GM20000 (cell line): Measurements from ENCODE around the gene MAGI1.
"Not testable (repeated sequence)": the region's sequence is repeated elsewhere in the genome, so short reads cannot be mapped to it uniquely, and the experiment has no call there.

Source experiments
- DNase-seq: peaks from one replicate; pipeline ENCODE4 v3.0.0; 2012; ENCODE audit warnings: low spot score
- TF ChIP-seq, protein P1 (sequence below): IDR thresholded peaks from 2 replicates; pipeline ENCODE4 v1.5.1; 2012; ENCODE audit warnings: mild to moderate bottlenecking, control low read depth; ENCODE audit errors: extremely low read depth, missing control alignments

Gene MAGI1

DNA sequence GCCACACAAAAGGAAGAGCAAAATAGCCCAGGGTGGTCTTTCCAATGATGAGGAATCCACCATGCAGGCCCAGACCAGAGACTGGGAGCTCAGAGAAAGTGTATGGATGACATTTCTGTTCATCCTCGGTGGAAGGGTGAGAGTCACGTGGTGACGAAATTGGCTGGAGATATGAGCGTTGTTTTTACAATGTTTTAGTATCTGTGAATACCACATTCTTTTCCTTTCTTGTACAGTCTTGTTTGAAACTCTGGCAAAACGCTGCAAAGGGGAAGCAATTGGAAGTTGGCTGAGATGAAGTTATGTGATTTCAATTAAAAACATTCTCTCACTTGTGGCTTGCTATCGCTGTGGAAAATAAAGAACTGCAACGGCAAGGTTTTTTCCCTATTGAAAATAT lies 137.5 kb downstream of the MAGI1 start:
- TF ChIP-seq, protein P1, sequence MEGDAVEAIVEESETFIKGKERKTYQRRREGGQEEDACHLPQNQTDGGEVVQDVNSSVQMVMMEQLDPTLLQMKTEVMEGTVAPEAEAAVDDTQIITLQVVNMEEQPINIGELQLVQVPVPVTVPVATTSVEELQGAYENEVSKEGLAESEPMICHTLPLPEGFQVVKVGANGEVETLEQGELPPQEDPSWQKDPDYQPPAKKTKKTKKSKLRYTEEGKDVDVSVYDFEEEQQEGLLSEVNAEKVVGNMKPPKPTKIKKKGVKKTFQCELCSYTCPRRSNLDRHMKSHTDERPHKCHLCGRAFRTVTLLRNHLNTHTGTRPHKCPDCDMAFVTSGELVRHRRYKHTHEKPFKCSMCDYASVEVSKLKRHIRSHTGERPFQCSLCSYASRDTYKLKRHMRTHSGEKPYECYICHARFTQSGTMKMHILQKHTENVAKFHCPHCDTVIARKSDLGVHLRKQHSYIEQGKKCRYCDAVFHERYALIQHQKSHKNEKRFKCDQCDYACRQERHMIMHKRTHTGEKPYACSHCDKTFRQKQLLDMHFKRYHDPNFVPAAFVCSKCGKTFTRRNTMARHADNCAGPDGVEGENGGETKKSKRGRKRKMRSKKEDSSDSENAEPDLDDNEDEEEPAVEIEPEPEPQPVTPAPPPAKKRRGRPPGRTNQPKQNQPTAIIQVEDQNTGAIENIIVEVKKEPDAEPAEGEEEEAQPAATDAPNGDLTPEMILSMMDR = no peak
- DNase-seq = no peak

DNA sequence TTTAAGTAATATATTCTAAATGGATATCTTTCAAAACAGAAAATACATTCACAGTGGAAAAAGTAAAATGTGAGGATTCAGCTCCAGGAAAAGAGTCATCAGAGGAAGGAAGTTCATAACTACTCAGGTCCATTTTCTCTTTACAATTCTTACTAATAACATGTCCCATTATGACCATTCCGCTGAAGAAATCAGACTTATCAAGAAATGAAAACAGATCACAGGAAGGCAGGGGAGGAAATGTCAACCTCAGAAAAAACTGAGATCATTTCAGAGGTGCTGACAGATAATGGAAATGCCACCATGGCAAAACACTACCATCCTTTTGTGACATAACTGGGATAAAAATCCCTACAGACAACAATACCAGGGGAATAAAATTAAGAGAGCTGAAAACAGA lies 139.5 kb downstream of the MAGI1 start:
- no peak for DNase-seq
- TF ChIP-seq, protein P1 = no peak

DNA sequence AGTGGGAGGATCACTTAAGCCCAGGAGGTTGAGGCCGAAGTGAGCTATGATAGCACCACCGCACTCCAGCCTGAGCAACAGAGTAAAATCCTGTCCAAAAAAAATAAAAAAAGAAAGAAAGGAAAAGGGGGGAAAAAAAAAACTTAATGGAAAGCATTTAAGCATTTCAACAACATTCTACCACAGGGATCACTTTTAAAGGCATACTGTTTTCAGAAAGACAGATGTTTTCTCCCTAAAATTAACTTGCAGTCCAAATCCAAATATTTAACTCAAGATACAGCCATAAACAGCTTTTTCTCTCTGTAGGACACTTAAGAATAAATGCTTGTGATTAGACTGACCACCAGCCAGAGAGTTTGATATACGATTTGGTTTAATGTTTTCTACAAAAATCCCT lies 141.0 kb downstream of the MAGI1 start:
- DNase-seq = no peak
- TF ChIP-seq, protein P1 = no peak

DNA sequence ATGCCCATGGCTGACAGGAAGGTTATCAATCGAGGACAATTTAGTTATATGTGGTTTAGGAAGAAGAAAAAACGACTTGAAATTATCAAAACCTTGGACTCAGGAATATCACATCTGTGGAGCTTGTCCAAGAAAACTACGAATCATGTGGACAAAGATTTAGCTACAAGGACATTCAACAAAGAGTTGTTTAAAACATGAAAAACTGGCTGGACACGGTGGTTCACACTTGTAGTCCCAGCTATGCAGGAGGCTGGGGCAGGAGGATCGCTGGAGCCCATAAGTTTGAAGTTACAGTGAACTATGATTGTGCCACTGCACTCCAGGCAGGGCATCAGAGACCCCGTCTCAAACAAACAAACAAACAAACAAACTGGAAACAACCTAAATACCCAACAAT lies 142.4 kb downstream of the MAGI1 start:
- TF ChIP-seq, protein P1 = no peak
- DNase-seq = no peak

DNA sequence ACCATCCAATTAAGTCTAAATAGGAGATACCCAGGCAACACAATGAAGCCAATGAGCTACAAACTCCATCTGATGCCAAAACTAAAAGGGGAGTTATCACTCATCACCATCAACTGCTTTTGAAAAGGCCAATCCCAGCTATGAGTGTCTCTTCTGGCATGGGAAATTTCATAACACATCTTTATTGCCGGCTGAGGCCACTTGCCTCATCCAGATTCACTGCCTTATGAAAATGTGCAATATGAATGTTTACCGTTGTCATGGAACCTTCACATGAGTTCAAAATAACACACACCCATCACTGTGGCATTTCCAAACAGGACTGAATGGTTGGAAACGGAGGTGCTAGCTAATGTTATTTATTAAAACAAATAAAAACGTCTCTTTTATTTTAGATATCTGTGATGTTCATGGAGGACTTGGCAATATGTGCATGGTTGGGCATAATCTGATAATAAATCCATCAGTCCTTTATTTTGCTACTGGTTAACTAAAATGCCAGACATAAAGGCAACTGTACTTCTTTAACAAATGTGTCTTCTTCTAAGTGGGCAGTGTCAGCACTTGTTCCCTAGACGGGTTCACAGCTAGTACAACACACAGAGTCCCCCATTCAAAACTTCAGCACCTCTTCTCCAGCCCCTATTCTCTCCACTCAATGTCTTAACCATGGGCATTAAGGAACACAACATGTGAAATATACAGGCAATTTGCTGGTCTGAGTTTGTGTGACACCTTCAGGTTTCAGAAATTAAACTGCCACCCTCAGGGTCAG lies 143.9 kb downstream of the MAGI1 start:
- no peak for DNase-seq
- TF ChIP-seq, protein P1 = no peak

DNA sequence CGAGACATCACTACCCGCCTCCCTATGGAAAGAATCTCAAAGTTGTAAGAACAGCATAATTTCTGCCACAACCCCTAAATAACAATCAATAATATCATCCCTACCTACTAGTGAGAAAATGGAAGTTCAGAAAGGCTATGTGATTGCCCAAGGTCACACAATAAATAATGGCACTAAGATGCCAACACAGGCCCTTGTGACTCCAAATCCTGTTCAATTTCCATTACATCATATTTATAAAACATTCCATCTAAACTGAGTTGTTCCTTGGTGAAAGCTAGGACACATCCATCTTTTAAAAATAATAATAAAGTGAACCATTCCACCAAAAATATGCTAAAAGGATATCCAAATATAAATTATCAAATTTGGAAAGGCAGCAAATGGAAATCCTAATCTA lies 144.6 kb downstream of the MAGI1 start:
- TF ChIP-seq, protein P1 = no peak

DNA sequence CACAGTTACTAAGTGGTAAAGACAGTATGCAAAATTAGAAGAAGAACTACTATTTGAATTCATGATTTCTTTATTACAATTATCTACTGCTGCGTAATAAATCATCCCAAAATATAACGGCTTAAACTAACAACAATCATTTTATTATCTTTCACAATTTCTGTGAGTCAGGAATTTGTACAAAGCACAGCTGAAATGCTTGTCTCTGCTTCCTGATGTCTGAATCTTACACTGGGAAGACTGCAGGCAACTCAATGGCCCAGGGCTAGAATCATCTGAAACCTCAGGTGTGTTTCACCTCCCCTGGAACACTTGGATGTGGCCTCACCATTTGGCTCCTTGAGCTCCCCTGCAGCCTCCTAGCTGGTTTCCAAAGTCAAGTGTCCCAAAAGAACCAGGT lies 145.1 kb downstream of the MAGI1 start:
- TF ChIP-seq, protein P1 = no peak
- no peak for DNase-seq

More for the DNA sequence above, 144.6 kb downstream of the MAGI1 start:
- DNase-seq = no peak

DNA sequence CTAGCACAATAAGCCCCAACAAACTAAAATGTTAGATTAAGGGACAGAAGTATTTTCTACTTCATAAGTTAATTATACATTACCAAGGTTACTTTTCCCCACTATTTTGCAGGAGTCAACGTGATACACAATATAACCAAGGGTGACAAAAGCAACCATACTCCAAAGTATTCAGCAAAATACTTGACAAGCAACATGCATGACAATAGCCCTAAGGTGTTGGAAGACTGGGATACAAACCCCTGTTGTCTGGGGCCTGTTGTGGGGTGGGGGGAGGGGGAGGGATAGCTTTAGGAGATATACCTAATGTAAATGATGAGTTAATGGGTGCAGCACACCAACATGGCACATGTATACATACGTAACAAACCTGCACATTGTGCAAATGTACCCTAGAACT lies 147.2 kb downstream of the MAGI1 start:
- not testable (repeated sequence) for DNase-seq
